GM21515 (cell line): ENCODE measurements around the gene ATP8B2.
"Not testable (repeated sequence)": the region's sequence is repeated elsewhere in the genome, so short reads cannot be mapped to it uniquely, and the experiment has no call there.

Experiments
- ATAC-seq: cut with Tn5 transposase; IDR thresholded peaks from one replicate; pipeline ENCODE4 v1.9.1; 2021; ENCODE audit not compliant: unreplicated experiment

Gene ATP8B2, protein sequence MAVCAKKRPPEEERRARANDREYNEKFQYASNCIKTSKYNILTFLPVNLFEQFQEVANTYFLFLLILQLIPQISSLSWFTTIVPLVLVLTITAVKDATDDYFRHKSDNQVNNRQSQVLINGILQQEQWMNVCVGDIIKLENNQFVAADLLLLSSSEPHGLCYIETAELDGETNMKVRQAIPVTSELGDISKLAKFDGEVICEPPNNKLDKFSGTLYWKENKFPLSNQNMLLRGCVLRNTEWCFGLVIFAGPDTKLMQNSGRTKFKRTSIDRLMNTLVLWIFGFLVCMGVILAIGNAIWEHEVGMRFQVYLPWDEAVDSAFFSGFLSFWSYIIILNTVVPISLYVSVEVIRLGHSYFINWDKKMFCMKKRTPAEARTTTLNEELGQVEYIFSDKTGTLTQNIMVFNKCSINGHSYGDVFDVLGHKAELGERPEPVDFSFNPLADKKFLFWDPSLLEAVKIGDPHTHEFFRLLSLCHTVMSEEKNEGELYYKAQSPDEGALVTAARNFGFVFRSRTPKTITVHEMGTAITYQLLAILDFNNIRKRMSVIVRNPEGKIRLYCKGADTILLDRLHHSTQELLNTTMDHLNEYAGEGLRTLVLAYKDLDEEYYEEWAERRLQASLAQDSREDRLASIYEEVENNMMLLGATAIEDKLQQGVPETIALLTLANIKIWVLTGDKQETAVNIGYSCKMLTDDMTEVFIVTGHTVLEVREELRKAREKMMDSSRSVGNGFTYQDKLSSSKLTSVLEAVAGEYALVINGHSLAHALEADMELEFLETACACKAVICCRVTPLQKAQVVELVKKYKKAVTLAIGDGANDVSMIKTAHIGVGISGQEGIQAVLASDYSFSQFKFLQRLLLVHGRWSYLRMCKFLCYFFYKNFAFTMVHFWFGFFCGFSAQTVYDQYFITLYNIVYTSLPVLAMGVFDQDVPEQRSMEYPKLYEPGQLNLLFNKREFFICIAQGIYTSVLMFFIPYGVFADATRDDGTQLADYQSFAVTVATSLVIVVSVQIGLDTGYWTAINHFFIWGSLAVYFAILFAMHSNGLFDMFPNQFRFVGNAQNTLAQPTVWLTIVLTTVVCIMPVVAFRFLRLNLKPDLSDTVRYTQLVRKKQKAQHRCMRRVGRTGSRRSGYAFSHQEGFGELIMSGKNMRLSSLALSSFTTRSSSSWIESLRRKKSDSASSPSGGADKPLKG

DNA sequence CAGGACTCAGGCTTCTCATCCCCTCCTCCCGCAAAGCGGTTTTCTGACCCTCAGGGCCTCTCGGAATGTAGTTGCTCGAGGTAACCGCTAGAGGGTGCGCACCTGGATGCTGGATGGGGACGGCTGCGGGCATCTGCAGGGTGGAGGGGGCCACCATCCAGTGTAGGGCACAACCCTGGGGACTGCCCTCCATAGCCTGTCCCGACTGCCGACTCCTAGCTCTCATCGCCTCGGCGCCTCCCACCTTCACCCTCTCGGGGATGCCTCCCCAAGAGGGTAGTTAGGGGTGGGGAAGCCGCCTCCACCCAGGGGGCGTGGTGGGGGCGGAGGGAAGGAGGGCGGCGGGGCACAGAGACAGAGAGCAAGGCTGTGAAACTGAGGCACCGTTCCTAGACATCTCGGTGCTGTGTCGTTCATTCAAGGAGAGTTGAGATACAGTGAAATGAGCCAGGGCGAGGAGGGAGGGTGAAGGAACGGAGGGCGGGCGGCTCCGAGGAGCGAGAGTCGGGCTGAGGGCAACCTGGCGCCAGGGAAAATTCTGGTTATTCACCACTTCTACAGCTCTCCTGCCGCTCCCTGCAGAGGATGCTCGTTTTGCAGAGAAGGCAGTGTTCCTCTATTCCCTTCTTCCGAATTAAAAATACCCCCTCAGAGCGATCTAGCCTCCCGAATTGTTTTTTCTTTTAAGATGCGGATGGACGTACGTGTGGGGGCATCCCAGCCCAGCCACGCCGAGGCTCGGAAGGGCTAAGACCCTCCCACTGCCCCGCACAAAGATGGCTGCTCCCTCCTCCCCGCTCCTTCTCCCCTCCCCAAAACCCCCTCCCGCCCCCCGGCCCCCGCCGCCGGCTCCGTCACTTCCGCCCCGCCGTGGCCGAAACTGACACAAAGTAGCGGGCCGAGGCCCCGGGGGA, at the start of gene ATP8B2:
ATP8B2 (plus strand) TSS at position 857 of the 914 bp plus-strand sequence. CDS start 2,617 bp downstream, outside the sequence.
- ATAC-seq, result no peak

GRCh38 chr1:154276797-154277196, 48.5 kb upstream of the ATP8B2 start:
- ATAC-seq, result no peak

- not testable (repeated sequence) for ATAC-seq
Observed at GRCh38 chr1:154287591-154287990, 37.7 kb upstream of the ATP8B2 start.

- ATAC-seq, result no peak
Observed at GRCh38 chr1:154288661-154289060, 36.7 kb upstream of the ATP8B2 start.

DNA sequence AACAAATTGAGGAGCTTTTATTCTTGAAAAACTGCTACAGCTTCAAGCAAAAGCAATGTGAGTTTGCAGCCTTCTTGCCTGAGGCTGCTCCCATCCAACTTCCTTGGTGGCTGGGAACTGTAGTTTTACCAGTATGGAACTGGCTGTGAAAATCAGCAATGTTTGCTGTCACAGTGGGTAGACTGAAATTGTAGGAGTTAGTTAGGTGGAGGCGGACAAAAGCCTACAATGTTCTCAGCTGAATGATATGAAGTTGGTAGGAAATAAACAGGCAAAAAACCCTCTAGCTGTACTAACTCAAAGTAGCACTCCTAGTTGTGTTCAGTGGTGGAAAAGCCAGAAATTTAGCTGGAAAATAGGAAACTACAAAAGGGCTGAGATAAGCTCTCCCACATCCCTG, 34.4 kb upstream of the ATP8B2 start:
- ATAC-seq, result no peak

- no peak for ATAC-seq
Observed at GRCh38 chr1:154295408-154296235, 29.7 kb upstream of the ATP8B2 start.

DNA sequence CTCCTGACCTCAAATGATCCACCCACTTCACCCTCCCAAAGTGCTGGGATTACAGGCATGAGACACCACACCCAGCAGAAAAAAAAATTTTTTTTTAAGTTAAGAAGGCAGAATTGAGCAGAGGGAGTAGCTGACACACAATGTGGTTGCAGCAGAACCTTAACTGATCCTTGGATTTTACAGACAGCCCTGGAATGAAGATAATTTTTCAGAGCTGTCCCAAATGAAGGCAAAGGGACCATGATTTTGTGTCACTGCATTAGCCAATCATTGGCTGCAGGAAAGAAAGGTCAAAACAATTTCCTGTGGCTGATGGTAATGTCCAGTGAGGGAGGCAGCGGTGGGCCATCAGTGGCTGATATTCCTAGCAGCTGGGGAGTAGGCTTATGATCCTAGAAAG, 23.7 kb upstream of the ATP8B2 start:
- ATAC-seq, result no peak

DNA sequence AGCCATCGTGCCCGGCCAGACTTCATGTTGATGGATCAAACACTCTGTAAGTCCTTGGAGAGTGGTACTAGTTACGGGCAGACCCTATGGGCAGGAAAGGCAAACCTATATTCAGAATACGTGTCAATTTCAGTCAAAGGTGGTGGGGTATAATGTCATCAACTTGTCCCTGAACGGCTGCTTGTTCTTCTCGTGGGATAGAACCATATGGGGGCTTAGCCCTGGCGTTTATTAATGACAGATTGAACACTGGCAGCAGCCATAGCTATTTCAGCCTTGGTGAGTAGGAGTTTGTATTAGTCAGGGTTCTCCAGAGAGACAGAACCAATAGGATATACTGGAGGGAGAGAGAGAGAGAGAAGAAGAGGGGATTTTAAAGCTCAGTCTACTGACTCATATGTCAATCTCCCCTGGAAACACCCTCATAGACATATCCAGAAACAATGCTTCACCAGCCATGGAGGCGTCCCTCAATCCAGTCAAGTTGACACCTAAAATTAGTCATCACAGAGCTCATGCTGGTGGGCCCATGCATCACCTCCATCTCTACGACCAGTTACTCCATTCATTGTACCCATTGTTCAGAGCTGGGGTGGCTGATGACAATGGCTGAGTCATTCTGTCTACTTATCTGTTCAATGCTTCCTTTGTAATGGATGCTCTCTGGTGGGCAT, 20.5 kb upstream of the ATP8B2 start:
- ATAC-seq, result no peak

DNA sequence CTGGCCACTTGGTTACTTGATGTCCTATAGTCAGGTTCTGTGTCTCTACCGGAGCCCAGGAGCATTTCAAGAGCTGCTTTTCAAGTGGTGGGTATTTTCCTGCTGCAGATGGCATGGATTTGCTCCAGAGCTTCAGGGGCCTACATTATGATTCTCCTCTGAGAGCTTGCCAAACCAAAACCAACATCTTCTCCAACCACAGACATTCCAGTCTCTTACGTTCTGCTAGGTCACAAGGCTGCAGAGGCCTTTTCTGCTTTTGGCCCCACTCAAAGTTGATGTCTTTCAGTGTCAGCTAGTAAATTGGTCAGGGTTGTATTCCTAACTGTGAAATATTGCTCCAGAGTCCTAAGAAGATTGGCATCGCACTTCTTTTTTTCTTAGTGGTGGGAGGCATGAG, 19.2 kb upstream of the ATP8B2 start:
- no peak for ATAC-seq

DNA sequence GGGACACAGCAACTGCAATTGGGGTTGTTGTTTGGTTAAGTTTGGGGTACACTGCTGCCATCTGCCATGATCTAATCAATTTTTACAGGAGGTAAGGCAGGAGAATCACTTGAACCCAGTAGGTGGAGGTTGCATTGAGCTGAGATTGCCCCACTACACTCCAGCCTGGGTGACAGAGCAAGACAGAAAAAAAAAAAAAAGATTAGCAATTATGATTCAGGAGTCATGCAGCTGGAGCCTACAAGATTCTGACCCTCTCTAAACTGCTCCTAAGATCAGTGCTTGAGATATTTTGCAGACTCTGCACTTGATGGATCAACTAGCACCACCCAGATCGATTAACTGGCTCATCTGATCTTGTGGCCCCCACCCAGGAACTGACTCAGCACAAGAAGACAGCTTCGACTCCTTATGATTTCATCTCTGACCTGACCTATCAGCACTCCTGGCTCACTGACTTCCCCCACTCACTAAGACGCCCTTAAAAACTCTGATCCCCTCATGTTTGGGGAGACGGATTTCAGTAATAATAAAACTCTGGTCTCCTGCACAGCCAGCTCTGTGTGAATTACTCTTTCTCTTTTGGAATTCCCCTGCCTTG, 17.6 kb upstream of the ATP8B2 start:
- not testable (repeated sequence) for ATAC-seq

GRCh38 chr1:154309136-154309535, 16.2 kb upstream of the ATP8B2 start:
- ATAC-seq, result not testable (repeated sequence)

DNA sequence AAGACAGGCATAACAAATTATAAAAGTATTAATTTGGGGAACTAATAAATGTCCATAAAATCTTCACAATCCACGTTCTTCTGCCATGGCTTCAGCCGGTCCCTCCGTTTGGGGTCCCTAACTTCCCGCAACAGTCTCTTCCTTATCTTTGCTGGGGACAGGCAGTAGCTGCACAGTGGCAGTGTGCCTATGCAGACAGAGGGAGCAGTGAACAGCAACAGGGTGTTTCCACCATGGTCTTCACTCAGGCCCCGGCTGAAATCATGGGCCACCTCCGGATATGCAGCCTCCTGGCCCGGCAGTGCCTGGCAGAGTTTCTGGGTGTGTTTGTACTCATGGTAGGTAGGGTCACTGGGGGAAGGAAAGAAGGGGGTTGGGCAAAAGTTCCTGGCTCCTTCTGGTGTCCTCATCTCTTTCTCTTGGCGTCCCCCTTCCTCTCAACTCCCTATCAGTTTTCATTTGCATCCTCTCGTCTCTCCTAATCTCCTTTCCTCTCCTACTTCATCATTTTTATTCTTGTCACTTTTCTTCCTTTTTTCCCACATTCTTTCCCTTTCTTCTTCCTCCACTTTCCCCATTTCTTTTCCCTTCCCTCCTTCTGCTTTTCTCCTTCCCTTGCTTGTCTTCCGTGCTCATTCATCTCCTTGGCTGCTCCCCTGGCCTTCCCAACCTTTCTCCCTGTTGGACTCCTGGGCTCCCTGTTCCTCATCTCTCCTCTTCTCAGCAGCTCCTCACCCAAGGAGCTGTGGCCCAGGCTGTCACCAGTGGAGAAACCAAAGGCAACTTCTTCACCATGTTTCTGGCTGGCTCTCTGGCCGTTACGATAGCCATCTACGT, 12.9 kb upstream of the ATP8B2 start:
- not testable (repeated sequence) for ATAC-seq

GRCh38 chr1:154313066-154313356, 12.3 kb upstream of the ATP8B2 start:
- ATAC-seq, result no peak

DNA sequence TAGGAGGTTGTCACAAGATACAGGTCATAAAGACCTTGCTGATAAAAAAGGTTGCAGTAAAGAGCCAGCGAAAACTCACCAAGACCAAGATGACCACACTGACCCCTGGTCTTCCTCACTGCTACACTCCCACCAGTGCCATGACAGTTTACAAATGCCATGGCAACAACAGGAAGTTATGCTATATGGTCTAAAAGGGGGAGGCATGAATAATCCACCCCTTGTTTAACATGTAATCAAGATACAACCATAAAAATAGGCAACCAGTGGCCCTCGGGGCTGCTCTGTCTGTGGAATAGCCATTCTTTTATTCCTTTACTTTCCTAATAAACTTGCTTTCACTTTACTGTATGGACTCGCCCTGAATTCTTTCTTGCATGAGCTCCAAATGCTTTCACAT, 11.1 kb upstream of the ATP8B2 start:
- not testable (repeated sequence) for ATAC-seq

GRCh38 chr1:154316704-154317103, 8.6 kb upstream of the ATP8B2 start:
- no peak for ATAC-seq

DNA sequence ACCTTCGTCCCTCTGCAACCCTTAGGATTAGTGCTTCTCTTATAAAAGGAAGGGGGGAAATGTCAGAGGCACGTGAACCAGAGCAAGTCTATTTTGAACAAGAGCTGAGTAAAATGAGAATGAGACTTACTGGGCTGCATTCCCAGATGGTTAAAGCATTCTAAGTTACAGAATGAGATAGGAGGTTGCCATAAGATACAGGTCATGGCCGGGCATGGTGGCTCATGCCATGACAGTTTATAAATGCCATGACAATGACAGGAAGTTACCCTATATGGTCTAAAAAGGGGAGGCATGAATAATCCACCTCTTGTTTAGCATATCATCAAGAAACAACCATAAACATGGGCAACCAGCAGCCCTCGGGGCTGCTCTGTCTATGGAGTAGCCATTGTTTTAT, 6.9 kb upstream of the ATP8B2 start:
- ATAC-seq, result no peak

- ATAC-seq, result no peak
Observed at GRCh38 chr1:154320882-154321608, 4.3 kb upstream of the ATP8B2 start, which contains the start of gene AQP10. Gene AQP10 (plus strand): TSS chr1:154321093. CDS start chr1:154321156, 63 bp downstream.
